ENCODE measurements around the gene CCDC171. TPM values are rescaled to one million over a fixed set of nuclear protein-coding genes. Genes with fewer than 3 reads are reported as not detected.

CCDC171 gene
- total RNA-seq, 6 experiments from 2014 or later, result 0.42 to 0.80 (median 0.45) TPM

DNA sequence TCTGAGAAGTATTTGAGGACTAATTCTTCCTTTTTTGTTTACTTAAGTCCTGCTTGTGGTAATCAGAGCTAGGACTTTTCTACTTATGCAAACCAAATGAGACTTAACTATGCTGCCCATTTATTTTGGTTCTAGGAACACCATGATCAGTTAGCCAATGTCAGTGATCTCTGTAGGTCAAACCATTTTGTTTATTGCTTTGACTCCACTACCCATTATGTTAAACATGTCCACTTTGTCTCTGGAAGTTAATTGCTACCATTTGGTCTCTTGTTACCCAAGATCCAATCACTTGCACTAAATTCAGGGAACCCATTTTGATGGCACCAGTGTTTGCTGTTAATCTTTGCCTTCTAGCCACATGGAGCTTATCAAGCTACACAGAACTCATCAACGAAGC is 161.9 kb downstream of the CCDC171 start:
- DNase-seq (no peak), ATAC-seq (no peak)
- Histone ChIP-seq H3K36me3 (no peaks in the 10 kb centered on the region), H3K27ac (no peak overlapping the region), H3K4me3 (no peak overlapping the region), H3K4me1 (no peaks in the 10 kb centered on the region), H3K27me3 (no peaks in the 10 kb centered on the region), H3K9me3 (no peaks in the 10 kb centered on the region)
- TF ChIP-seq, protein P1, sequence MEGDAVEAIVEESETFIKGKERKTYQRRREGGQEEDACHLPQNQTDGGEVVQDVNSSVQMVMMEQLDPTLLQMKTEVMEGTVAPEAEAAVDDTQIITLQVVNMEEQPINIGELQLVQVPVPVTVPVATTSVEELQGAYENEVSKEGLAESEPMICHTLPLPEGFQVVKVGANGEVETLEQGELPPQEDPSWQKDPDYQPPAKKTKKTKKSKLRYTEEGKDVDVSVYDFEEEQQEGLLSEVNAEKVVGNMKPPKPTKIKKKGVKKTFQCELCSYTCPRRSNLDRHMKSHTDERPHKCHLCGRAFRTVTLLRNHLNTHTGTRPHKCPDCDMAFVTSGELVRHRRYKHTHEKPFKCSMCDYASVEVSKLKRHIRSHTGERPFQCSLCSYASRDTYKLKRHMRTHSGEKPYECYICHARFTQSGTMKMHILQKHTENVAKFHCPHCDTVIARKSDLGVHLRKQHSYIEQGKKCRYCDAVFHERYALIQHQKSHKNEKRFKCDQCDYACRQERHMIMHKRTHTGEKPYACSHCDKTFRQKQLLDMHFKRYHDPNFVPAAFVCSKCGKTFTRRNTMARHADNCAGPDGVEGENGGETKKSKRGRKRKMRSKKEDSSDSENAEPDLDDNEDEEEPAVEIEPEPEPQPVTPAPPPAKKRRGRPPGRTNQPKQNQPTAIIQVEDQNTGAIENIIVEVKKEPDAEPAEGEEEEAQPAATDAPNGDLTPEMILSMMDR (IDR thresholded peaks at IDR 0.05), result no peak
- no peak for TF ChIP-seq POLR2A (IDR thresholded peaks at IDR 0.05)
- intact Hi-C loops (cut with DNase I), result no loop called here
- 63% methylated on average over 1 of the region's 1 CpG for WGBS (ENCODE audit: insufficient coverage, low coverage, low lambda C conversion rate, missing lambda C conversion rate)

DNA sequence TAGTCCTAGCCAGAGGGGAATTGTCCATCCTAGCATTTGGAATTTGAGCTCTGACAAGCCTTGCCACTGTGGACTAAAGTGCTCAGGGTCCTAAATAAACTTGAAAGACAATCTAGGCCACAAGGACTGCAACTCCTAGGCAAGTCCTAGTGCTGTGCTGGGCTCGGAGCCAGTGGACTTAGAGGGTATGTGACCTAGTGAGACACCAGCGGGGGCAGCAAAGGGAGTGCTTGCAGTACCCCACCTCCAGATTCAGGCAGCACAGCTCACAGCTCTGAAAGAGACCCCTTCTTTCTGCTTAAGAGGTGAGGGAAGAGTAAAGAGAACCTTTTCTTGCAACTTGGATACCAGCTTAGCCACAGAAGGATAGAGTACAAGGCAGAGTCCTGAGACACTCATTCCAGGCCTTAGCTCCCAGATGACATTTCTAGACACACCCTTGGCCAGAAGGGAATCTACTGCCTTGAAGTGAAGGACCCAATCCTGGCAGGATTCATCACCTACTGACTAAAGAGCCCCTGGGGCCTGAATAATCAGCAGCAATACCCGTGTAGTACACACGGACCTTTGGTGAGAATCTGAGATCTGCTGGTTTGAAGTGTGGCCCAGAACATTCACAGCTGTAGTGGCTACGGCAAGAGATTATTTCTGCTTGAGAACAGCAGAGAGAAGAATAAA is 164.6 kb downstream of the CCDC171 start:
- ATAC-seq, result no peak
- intact Hi-C loops (cut with DNase I), result no loop called here

DNA sequence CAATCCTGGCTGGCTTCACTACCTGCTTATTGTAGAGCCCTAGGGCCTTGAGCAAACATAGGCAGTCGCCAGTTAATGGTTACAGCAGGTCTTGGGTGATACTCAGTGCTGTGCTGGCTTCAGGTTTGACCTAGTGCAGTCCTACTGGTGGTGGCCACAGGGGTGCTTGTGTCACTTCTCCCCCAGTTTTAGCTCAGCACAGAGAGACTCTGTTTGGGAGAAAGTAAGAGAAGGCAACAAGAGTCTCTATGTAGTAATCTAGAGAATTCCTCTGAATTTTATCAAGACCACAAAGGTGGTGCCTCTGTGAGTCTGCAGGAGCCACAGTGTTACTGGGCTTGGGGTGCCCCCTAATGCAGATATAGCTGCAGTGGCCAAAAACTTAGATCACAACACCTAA is 165.6 kb downstream of the CCDC171 start:
- intact Hi-C loops (cut with DNase I), result no loop called here
- H3K36me3 ChIP-seq, result no peaks in the 10 kb centered on the region
- no peak overlapping the region for H3K27ac ChIP-seq
- no peak for ATAC-seq
- no peaks in the 10 kb centered on the region for H3K9me3 ChIP-seq
- H3K27me3 ChIP-seq, result no peaks in the 10 kb centered on the region
- WGBS (ENCODE audit: insufficient coverage, low coverage, low lambda C conversion rate, missing lambda C conversion rate), result 80% methylated on average over 1 of the region's 1 CpG
- no peaks in the 10 kb centered on the region for H3K4me1 ChIP-seq
- no peak overlapping the region for H3K4me3 ChIP-seq
- TF ChIP-seq, protein P1 (IDR thresholded peaks at IDR 0.05), result no peak
- TF ChIP-seq POLR2A (IDR thresholded peaks at IDR 0.05), result no peak
- DNase-seq, result no peak

More for the DNA sequence above, 164.6 kb downstream of the CCDC171 start:
- no peaks in the 10 kb centered on the region for H3K36me3 ChIP-seq
- no peak for DNase-seq
- no peaks in the 10 kb centered on the region for H3K27me3 ChIP-seq
- H3K27ac ChIP-seq, result no peak overlapping the region
- TF ChIP-seq, protein P1 (IDR thresholded peaks at IDR 0.05), result no peak
- no peak for TF ChIP-seq POLR2A (IDR thresholded peaks at IDR 0.05)
- H3K9me3 ChIP-seq, result no peaks in the 10 kb centered on the region
- H3K4me3 ChIP-seq, result no peak overlapping the region
- 92% methylated on average over 4 of the region's 5 CpGs for WGBS (ENCODE audit: insufficient coverage, low coverage, low lambda C conversion rate, missing lambda C conversion rate)
- H3K4me1 ChIP-seq, result no peaks in the 10 kb centered on the region

DNA sequence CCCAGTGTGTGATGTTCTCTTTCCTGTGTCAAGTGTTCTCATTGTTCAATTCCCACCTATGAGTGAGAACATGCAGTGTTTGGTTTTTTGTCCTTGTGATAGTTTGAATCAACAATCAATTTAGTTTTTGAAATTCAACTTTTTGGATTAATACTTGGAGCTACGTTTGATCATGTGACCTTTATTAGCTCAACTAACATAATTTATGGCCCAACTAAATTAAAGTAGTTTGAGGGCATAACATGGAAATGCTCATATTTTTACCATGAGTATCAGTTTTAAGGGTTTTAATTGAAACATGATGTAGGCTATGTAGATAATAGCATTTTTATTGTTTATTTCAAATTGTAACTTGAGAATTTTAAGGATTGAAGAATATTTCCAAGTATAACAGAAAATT is 168.0 kb downstream of the CCDC171 start:
- no peak for TF ChIP-seq POLR2A (IDR thresholded peaks at IDR 0.05)
- TF ChIP-seq, protein P1 (IDR thresholded peaks at IDR 0.05), result no peak
- Histone ChIP-seq H3K4me3 (no peak overlapping the region), H3K27ac (no peak overlapping the region), H3K27me3 (no peaks in the 10 kb centered on the region), H3K4me1 (no peaks in the 10 kb centered on the region), H3K9me3 (no peaks in the 10 kb centered on the region), H3K36me3 (no peaks in the 10 kb centered on the region)
- no peak for DNase-seq
- intact Hi-C loops (cut with DNase I), result no loop called here
- ATAC-seq, result no peak
- WGBS (ENCODE audit: insufficient coverage, low coverage, low lambda C conversion rate, missing lambda C conversion rate), result 40% methylated on average over 1 of the region's 1 CpG

Data from right lobe of liver (tissue), 6 donors.